H1 (cell line): ENCODE measurements around the gene VSTM4. TPM values are rescaled to one million over a fixed set of nuclear protein-coding genes. Genes with fewer than 3 reads are reported as not detected.

ENCODE experiments used
- RFX5 ChIP-seq: IDR thresholded peaks from 2 replicates; pipeline ENCODE4 v1.6.1; 2011; ENCODE audit warnings: low read depth, low read length, improper control_type of control experiment, borderline replicate concordance
- SRF ChIP-seq: IDR thresholded peaks from 2 replicates; pipeline ENCODE4 v1.6.1; 2011; ENCODE audit warnings: mild to moderate bottlenecking, low read depth, low read length, moderate library complexity
- polyA plus RNA-seq, 7 experiments: library from polyadenylated mRNA; depleted of rRNA in 3 of 7; stranded (reverse) in 5 of 7; unstranded in 2 of 7; fragments of >200 nt in 5 of 7; fragments of 200-250 nt in 2 of 7; gene quantifications; 1 replicate in 5 of 7; 2 replicates in 1 of 7; 4 replicates in 1 of 7; pipeline versions ENCODE4 v1.2.1 to v1.2.3, GENCODE V29; 2011 to 2013; ENCODE audit warnings: missing spikeins in 2 of 7, mixed read lengths in 2 of 7
- total RNA-seq: library from RNA; stranded (reverse); fragmentation: NEBNext Ultra II Directional; extraction: Animal tissue kit (Norgen Biotek cat#: 25700); gene quantifications from 2 replicates; pipeline ENCODE4 v1.2.1, GENCODE V29; 2021
- TF ChIP-seq, protein P1 (sequence below): fragments of 300-600 bp; sonication (generic); IDR thresholded peaks from 2 replicates; pipeline ENCODE4 v1.7.1; 2012; ENCODE audit warnings: low read length, moderate library complexity, mild to moderate bottlenecking, inconsistent platforms; ENCODE audit not compliant: insufficient replicate concordance
- TF ChIP-seq, protein P2 (sequence below): IDR thresholded peaks from 2 replicates; pipeline ENCODE4 v1.6.1; 2011; ENCODE audit warnings: low read length, improper control_type of control experiment

The VSTM4 gene
- total and polyA plus RNA-seq, 2 of the 8 experiments (the other 6 are each of a cell fraction or from before 2014, with no cell fraction given), result 0.48 to 0.73 TPM

DNA sequence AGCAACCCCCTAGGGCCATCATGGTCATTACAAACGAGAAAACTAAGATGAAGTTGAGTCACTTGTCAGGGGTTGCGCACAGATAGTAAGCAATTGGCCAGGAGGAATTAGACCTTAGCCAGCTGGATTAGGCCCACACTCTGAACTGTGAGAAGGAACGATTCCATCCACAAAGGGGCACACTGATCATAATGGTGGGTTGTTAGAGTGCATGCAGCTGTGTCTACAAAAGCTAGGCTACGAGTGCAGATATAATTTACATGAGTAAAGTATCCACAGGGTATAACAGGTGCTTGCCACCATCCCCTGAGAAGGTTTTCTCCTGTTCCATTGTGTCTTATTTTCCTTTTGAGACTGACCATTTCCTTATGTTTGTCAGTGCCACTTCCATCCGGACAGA lies 35.1 kb upstream of the VSTM4 start (continued):
- TF ChIP-seq, protein P1, sequence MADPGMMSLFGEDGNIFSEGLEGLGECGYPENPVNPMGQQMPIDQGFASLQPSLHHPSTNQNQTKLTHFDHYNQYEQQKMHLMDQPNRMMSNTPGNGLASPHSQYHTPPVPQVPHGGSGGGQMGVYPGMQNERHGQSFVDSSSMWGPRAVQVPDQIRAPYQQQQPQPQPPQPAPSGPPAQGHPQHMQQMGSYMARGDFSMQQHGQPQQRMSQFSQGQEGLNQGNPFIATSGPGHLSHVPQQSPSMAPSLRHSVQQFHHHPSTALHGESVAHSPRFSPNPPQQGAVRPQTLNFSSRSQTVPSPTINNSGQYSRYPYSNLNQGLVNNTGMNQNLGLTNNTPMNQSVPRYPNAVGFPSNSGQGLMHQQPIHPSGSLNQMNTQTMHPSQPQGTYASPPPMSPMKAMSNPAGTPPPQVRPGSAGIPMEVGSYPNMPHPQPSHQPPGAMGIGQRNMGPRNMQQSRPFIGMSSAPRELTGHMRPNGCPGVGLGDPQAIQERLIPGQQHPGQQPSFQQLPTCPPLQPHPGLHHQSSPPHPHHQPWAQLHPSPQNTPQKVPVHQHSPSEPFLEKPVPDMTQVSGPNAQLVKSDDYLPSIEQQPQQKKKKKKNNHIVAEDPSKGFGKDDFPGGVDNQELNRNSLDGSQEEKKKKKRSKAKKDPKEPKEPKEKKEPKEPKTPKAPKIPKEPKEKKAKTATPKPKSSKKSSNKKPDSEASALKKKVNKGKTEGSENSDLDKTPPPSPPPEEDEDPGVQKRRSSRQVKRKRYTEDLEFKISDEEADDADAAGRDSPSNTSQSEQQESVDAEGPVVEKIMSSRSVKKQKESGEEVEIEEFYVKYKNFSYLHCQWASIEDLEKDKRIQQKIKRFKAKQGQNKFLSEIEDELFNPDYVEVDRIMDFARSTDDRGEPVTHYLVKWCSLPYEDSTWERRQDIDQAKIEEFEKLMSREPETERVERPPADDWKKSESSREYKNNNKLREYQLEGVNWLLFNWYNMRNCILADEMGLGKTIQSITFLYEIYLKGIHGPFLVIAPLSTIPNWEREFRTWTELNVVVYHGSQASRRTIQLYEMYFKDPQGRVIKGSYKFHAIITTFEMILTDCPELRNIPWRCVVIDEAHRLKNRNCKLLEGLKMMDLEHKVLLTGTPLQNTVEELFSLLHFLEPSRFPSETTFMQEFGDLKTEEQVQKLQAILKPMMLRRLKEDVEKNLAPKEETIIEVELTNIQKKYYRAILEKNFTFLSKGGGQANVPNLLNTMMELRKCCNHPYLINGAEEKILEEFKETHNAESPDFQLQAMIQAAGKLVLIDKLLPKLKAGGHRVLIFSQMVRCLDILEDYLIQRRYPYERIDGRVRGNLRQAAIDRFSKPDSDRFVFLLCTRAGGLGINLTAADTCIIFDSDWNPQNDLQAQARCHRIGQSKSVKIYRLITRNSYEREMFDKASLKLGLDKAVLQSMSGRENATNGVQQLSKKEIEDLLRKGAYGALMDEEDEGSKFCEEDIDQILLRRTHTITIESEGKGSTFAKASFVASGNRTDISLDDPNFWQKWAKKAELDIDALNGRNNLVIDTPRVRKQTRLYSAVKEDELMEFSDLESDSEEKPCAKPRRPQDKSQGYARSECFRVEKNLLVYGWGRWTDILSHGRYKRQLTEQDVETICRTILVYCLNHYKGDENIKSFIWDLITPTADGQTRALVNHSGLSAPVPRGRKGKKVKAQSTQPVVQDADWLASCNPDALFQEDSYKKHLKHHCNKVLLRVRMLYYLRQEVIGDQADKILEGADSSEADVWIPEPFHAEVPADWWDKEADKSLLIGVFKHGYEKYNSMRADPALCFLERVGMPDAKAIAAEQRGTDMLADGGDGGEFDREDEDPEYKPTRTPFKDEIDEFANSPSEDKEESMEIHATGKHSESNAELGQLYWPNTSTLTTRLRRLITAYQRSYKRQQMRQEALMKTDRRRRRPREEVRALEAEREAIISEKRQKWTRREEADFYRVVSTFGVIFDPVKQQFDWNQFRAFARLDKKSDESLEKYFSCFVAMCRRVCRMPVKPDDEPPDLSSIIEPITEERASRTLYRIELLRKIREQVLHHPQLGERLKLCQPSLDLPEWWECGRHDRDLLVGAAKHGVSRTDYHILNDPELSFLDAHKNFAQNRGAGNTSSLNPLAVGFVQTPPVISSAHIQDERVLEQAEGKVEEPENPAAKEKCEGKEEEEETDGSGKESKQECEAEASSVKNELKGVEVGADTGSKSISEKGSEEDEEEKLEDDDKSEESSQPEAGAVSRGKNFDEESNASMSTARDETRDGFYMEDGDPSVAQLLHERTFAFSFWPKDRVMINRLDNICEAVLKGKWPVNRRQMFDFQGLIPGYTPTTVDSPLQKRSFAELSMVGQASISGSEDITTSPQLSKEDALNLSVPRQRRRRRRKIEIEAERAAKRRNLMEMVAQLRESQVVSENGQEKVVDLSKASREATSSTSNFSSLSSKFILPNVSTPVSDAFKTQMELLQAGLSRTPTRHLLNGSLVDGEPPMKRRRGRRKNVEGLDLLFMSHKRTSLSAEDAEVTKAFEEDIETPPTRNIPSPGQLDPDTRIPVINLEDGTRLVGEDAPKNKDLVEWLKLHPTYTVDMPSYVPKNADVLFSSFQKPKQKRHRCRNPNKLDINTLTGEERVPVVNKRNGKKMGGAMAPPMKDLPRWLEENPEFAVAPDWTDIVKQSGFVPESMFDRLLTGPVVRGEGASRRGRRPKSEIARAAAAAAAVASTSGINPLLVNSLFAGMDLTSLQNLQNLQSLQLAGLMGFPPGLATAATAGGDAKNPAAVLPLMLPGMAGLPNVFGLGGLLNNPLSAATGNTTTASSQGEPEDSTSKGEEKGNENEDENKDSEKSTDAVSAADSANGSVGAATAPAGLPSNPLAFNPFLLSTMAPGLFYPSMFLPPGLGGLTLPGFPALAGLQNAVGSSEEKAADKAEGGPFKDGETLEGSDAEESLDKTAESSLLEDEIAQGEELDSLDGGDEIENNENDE, result no peak
- TF ChIP-seq SRF (no peak), RFX5 (no peak)
- TF ChIP-seq, protein P2, sequence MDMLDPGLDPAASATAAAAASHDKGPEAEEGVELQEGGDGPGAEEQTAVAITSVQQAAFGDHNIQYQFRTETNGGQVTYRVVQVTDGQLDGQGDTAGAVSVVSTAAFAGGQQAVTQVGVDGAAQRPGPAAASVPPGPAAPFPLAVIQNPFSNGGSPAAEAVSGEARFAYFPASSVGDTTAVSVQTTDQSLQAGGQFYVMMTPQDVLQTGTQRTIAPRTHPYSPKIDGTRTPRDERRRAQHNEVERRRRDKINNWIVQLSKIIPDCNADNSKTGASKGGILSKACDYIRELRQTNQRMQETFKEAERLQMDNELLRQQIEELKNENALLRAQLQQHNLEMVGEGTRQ, result no peak
